GM18909 (cell line): Measurements from ENCODE around the gene RNU6-9.
"Not testable (repeated sequence)": the region's sequence is repeated elsewhere in the genome, so short reads cannot be mapped to it uniquely, and the experiment has no call there.

Experiments
- ATAC-seq: cut with Tn5 transposase; IDR thresholded peaks from one replicate; pipeline ENCODE4 v1.9.1; 2021; ENCODE audit warnings: mild to moderate bottlenecking; ENCODE audit not compliant: unreplicated experiment, poor library complexity

RNU6-9 gene

DNA sequence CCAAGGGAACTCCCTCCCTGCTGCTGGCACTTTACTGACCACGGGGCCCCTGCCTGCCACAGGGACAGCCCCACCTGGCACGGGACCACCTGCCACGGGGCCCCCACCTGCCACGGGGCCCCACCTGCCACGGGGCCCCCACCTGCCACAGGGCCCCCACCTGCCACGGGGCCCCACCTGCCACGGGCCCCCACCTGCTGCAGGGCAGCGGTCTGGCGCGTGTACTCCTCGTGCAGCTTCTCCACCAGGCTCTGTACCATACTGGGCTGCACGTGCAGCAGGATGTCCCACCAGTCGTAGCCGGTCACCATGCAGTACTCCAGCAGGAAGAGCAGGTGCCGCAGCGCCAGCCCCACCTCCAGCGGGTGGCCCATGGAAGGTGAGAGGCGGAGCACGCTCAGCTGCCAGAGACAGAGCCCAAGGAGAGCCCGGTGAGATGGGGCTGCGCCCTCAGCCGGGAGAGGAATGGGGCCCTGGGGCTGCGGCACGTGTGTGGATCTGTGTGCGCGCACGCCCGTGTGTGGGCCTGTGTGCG lies 16.4 kb upstream of the RNU6-9 start:
- no peak for ATAC-seq

GRCh38 chr19:877992-878660 lies 15.2 kb upstream of the RNU6-9 start:
- not testable (repeated sequence) for ATAC-seq

DNA sequence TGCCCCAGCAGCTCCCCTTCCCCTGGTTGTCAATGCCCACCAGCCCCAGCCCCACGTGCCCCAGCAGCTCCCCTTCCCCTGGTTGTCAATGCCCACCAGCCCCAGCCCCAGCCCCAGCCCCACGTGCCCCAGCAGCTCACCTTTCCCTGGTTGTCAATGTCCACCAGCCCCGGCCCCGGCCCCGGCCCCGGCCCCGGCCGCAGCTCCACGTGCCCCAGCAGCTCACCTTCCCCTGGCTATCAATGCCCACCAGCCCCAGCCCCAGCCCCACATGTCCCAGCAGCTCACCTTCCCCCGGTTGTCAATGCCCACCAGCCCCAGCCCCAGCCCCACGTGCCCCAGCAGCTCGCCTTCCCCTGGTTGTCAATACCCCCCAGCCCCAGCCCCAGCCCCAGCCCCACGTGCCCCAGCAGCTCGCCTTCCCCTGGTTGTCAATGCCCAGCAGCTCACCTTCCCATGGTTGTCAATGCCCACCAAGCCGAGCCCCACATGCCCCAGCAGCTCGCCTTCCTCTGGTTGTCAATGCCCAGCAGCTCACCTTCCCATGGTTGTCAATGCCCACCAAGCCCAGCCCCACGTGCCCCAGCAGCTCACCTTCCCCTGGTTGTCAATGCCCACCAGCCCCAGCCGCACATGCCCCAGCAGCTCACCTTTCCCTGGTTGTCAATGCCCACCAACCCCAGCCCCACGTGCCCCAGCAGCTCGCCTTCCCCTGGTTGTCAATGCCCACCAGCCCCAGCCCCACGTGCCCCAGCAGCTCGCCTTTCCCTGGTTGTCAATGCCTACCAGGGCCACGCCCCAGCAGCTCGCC lies 14.3 kb upstream of the RNU6-9 start:
- ATAC-seq, result not testable (repeated sequence)

DNA sequence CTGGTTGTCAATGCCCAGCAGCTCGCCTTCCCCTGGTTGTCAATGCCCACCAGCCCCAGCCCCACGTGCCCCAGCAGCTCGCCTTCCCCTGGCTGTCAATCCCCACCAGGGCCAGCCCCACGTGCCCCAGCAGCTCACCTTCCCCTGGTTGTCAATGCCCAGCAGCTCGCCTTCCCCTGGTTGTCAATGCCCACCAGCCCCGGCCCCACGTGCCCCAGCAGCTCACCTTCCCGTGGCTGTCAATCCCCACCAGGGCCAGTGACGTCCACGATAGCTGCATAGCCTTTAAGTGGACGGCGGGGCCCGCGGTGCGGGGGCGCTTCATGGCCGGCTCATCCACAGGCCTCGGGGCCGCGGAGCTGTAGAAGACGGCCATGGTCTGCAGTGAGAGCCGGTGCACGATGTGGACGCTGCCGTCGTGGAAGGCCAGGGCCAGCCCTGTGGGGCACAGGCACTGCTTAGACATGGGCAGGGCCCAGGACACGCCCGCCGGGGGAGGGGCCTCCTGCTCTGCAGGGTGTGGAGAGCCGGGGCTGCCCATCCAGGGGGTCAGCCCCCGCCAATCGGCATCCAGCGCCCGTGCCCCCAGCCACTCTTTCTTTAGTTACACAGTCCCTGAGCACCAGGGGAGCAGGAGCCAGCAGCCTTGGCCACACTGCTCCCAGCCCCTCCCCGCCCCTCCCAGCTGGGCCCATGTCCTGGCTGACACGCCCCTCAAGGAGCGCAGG lies 13.4 kb upstream of the RNU6-9 start:
- ATAC-seq, result no peak

DNA sequence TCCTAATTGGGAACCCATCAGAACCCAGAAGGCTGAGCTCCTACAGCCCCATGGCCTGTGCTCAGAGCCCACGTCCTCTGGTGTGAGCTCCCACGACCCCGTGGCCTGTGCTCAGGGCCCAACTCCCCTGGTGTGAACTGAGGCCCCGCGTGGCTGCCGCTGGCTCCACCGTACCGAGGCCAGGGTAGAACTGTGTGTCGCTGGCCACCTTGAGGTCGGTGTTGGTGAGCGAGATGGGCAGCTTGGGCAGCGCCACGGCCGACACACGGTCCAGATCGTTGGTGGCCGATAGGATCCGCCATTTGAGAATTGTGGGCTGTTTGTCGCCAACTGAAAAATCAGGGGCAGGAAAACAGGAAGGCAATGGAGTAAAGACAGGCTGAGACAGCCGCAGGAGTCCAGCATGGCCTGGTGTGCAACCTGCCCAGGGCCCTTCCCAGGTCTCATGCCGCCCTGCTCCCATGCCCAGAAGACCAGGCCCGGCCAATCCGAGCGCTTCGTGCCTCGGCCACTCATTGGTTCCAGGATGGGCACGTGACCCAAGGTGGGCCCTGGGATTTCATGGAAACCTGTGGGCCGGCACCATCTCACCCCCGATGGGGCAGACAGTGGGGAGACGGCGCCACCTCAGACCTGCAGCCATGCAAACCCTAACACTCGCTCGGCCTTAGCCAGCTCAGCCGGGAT lies 11.8 kb upstream of the RNU6-9 start:
- no peak for ATAC-seq

DNA sequence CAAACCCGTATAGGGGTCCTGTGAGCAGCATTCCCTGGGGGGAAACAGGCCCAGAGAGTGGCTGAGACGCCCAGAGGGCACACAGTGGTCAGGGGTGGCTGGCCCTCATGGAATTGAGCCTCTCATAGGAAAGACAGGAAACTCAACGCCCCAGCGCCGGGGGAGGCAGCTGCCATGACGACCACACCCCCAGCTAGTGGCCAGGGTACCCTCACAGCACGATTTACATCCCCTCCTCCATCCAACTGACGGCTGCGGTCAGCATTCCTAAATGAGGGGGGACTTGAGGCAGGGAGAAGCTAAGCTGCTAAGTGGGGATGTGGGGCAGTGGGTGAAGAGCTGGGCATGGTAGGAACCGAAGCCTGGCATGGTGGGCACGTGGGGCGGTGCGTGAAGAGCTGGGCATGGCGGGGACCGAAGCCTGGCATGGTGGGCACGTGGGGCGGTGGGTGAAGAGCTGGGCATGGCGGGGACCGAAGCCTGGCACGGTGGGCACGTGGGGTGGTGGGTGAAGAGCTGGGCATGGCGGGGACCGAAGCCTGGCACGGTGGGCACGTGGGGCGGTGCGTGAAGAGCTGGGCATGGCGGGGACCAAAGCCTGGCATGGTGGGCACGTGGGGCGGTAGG lies 10.3 kb upstream of the RNU6-9 start:
- no peak for ATAC-seq

DNA sequence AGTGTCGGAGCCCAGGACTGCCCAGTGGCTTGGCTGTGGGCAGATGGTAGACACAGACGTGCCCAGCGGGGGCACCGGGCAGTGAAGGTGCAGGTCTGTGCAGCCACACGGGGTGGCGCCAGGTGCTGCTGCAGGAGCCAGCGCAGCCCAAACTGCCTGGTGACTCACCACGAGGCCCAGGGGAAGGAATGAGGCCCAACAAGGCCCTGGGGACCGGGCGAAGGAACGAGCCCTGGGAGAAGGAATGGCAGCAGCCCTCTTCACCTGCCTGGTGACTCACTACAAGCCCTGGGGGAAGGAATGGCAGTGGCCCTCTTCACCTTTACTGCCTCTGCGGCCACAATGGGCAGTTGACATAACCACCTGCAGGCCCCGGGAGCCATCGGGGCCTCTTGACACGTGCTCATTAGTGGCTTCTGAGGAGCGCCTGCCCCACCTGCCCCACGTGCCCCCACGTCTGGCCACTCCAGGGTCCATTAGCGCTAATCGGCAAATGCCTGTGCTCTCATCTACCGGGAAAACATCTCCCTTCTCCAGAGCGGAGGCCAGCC lies 9.5 kb upstream of the RNU6-9 start:
- ATAC-seq, result no peak

GRCh38 chr19:884420-885211 lies 8.7 kb upstream of the RNU6-9 start:
- no peak for ATAC-seq

DNA sequence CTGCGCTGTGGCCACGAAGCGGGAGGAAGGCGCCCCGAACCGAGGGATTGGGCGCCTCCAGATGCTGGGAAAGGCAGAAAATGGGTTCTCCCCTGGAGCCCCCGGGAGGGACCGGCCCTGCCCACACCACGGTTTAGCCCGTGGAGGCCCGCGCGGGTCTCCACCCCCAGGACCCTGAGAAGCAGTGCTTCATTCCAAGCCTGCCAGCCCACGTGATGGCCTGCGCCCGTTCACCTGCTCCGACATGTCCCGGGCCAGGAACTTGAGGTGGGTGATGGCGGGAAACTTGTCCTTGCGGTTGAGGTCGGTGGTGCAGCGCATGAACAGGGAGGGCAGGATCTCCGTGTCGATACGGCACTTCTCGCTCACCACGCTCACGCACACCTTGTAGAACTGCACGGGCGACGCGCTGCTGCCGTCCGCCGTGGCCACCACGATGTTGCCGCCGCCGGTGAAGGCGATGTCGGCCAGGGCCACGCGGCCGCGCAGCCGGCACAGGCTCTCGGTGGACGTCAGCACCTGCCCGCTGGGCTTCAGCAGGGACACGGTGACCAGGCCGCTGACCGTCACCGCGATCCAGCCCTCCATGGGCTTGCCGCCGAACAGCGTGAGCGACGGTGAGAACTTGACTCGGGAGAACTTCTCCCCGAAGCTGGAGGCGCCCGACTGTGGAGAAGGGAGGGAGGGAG lies 7.6 kb upstream of the RNU6-9 start:
- no peak for ATAC-seq

DNA sequence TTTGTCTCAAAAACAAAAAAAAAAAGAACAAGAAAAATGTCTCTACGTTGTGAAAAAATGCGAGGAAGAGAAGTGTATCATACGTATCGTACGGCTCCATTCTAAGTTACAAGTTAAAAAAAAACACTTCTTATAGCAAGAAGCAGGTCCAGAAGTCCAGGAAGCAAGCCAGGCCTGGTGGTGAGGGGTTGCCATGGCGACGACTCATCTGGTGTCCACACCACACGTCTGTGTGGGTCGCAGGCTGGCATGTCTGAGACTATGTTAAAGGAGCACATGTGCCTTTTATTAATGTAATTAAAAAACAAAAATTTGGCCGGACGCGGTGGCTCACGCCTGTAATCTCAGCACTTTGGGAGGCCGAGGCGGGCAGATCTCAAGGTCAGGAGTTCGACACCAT lies 6.2 kb upstream of the RNU6-9 start:
- ATAC-seq, result no peak

DNA sequence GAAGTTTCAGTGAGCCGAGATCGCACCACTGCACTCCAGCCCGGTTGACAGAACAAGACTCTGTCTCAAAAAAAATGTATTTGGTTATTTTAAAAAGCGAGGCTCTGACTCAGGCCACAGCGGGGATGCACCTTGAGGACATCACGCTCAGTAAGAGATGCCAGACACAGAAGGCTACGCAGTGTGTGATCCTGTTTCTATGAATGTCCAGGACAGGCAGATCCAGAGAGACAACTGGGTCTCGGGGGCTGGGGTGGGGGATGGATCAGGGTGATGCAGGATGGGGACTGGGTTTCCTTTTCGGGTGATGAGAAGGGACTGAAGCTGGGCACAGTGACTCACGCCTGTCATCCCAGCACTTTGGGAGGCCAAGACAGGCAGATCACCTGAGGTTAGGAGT lies 5.7 kb upstream of the RNU6-9 start:
- ATAC-seq, result no peak

- ATAC-seq, result no peak
These were observed 4.5 kb upstream of the RNU6-9 start for GRCh38 chr19:888581-889385.

DNA sequence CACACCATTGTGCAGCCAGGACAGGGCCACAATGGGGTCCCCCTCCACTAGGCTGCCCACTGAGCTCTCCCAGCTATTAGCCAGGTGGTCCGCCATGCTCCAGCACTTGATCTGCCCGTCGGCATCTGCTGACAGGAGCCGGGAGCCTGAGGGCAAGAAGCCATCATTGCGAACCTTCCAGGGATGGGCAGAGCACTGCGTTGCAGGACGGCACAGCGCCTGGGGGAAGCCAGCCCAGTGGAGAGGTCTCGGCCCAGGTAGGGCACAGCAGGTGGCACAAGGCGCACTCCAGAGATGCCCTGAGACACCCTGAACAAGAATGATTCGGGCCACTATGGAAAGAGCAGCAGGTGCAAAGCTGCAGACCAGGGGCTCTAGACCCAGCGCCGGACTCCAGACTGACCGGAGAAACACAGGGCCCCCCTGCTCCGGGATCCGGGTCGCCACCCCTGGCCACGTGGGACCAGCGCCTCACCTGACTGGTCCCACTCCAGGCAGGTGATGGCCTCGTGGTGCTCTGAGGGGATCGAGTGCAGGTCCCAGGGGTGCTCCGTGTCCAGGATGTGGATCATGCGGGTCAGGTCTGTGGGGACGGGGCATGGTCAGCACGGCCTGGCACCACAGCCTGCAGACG lies 3.5 kb upstream of the RNU6-9 start:
- no peak for ATAC-seq

GRCh38 chr19:890831-891230 lies 2.5 kb upstream of the RNU6-9 start:
- ATAC-seq, result no peak

GRCh38 chr19:891421-892200 lies 1.7 kb upstream of the RNU6-9 start:
- ATAC-seq, result not testable (repeated sequence)

- peak; percentile 24 for ATAC-seq
These were observed 916 bp upstream of the RNU6-9 start for GRCh38 chr19:892243-892893.
